ENCODE measurements around the gene COPRS. TPM values are rescaled to one million over a fixed set of nuclear protein-coding genes. Genes with fewer than 3 reads are reported as not detected.

The COPRS gene
- total RNA-seq, 1 experiment from 2014 or later = 52.4 TPM

DNA sequence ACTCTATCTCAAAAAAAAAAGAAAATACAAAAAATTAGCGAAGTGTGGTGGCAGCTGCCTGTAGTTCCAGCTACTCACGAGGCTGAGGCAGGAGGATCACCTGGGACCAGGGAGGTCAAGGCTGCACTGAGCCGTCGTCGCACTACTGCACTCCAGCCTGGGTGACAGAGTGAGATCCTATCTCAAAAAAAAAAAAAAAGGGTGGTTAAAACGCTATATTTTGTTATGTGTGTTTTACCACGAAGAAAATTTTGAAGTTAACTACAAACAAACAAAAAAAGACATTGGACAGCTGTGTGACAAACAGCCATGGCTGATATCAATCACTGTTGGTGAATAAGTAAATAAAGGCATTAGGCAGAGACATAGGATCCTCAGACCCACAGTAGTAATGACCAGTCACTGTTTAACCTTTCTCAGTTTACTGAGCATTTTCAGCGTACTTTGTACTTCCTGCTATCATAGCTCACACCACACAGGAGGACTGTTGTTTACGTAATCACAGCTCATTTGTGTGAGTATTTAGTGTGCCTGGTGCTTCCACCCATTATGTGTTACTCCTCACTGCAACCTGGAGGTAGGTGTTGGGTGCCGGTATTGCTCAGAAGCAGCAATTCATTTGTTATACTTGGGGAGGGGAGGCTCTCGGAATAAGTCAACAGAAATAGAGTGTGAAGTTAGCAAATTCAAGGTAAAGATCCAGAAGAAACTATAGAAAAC is 55.4 kb downstream of the COPRS start:
- H3K9me2 ChIP-seq (ENCODE audit: insufficient read depth) = no peaks in the 10 kb centered on the region
- no peak overlapping the region for H3K4me3 ChIP-seq (replicated peaks in 1 of 2; ENCODE audit: low read depth in 1 of 2, low read length in 2 of 2)
- ChIA-PET POLR2A (no interaction called here), CTCF (no interaction called here), RAD21 (ENCODE audit: low non-redundant PET in 1 of 2, low total read pairs in 2 of 2, uncharacterized antibody in 2 of 2, unreplicated experiment in 2 of 2) (no interaction called here)
- no peak for ATAC-seq
- H3K4me2 ChIP-seq (ENCODE audit: low read length) = no peak overlapping the region
- H3K9ac ChIP-seq (ENCODE audit: low read length) = no peak overlapping the region
- no peaks in the 10 kb centered on the region for H3K36me3 ChIP-seq (ENCODE audit: control insufficient read depth in 1 of 2, insufficient read depth in 2 of 2, low read length in 2 of 2)
- H3K27ac ChIP-seq (ENCODE audit: low read depth, low read length) = no peak overlapping the region
- H4K20me1 ChIP-seq (ENCODE audit: insufficient read depth) = no peaks in the 10 kb centered on the region
- no peaks in the 10 kb centered on the region for H3K9me3 ChIP-seq (ENCODE audit: control insufficient read depth in 1 of 2, insufficient read depth in 1 of 2, low read depth in 1 of 2, low read length in 2 of 2)
- TF ChIP-seq, protein P1, sequence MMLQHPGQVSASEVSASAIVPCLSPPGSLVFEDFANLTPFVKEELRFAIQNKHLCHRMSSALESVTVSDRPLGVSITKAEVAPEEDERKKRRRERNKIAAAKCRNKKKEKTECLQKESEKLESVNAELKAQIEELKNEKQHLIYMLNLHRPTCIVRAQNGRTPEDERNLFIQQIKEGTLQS (IDR thresholded peaks at IDR 0.05) = no peak
- TF ChIP-seq SP1 (IDR thresholded peaks at IDR 0.05; ENCODE audit: low read depth) (no peak), JUND (IDR thresholded peaks at IDR 0.05) (no peak), ELF1 (IDR thresholded peaks at IDR 0.05; ENCODE audit: borderline replicate concordance, low read depth) (no peak), TCF7L2 (IDR thresholded peaks at IDR 0.05; ENCODE audit: borderline replicate concordance, extremely low read depth, insufficient read depth, insufficient read length) (no peak), FOSL1 (IDR thresholded peaks at IDR 0.05; ENCODE audit: low read depth) (no peak), SIN3A (IDR thresholded peaks at IDR 0.05; ENCODE audit: low read depth) (no peak), POLR2A (IDR thresholded peaks at IDR 0.05; ENCODE audit: borderline replicate concordance, extremely low read depth, insufficient read depth, insufficient read length) (no peak), ZFX (IDR thresholded peaks at IDR 0.05) (no peak), RAD21 (IDR thresholded peaks at IDR 0.05; ENCODE audit: low read depth) (no peak), EZH2phosphoT487 (IDR thresholded peaks at IDR 0.05; ENCODE audit: borderline replicate concordance) (no peak), CBX3 (IDR thresholded peaks at IDR 0.05; ENCODE audit: low read depth) (no peak), ZNF274 (IDR thresholded peaks at IDR 0.05; ENCODE audit: low read depth, low read length) (no peak), YY1 (IDR thresholded peaks at IDR 0.05; ENCODE audit: extremely low read depth, insufficient replicate concordance, low read depth, low read length) (no peak), EGR1 (IDR thresholded peaks at IDR 0.05; ENCODE audit: low read depth) (no peak), EZH2 (IDR thresholded peaks at IDR 0.05) (no peak)
- TF ChIP-seq, protein P2, sequence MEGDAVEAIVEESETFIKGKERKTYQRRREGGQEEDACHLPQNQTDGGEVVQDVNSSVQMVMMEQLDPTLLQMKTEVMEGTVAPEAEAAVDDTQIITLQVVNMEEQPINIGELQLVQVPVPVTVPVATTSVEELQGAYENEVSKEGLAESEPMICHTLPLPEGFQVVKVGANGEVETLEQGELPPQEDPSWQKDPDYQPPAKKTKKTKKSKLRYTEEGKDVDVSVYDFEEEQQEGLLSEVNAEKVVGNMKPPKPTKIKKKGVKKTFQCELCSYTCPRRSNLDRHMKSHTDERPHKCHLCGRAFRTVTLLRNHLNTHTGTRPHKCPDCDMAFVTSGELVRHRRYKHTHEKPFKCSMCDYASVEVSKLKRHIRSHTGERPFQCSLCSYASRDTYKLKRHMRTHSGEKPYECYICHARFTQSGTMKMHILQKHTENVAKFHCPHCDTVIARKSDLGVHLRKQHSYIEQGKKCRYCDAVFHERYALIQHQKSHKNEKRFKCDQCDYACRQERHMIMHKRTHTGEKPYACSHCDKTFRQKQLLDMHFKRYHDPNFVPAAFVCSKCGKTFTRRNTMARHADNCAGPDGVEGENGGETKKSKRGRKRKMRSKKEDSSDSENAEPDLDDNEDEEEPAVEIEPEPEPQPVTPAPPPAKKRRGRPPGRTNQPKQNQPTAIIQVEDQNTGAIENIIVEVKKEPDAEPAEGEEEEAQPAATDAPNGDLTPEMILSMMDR (IDR thresholded peaks at IDR 0.05 in 2 of 3, conservative IDR thresholded peaks at IDR 0.05 in 1 of 3; ENCODE audit: borderline replicate concordance in 1 of 3, insufficient read depth in 1 of 3, low read depth in 2 of 3, low read length in 2 of 3) = no peak
- TF ChIP-seq, protein P3, sequence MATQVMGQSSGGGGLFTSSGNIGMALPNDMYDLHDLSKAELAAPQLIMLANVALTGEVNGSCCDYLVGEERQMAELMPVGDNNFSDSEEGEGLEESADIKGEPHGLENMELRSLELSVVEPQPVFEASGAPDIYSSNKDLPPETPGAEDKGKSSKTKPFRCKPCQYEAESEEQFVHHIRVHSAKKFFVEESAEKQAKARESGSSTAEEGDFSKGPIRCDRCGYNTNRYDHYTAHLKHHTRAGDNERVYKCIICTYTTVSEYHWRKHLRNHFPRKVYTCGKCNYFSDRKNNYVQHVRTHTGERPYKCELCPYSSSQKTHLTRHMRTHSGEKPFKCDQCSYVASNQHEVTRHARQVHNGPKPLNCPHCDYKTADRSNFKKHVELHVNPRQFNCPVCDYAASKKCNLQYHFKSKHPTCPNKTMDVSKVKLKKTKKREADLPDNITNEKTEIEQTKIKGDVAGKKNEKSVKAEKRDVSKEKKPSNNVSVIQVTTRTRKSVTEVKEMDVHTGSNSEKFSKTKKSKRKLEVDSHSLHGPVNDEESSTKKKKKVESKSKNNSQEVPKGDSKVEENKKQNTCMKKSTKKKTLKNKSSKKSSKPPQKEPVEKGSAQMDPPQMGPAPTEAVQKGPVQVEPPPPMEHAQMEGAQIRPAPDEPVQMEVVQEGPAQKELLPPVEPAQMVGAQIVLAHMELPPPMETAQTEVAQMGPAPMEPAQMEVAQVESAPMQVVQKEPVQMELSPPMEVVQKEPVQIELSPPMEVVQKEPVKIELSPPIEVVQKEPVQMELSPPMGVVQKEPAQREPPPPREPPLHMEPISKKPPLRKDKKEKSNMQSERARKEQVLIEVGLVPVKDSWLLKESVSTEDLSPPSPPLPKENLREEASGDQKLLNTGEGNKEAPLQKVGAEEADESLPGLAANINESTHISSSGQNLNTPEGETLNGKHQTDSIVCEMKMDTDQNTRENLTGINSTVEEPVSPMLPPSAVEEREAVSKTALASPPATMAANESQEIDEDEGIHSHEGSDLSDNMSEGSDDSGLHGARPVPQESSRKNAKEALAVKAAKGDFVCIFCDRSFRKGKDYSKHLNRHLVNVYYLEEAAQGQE (IDR thresholded peaks at IDR 0.05; ENCODE audit: low read depth) = no peak
- TF ChIP-seq, protein P4, sequence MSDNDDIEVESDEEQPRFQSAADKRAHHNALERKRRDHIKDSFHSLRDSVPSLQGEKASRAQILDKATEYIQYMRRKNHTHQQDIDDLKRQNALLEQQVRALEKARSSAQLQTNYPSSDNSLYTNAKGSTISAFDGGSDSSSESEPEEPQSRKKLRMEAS (IDR thresholded peaks at IDR 0.05) = no peak
- TF ChIP-seq, protein P5, sequence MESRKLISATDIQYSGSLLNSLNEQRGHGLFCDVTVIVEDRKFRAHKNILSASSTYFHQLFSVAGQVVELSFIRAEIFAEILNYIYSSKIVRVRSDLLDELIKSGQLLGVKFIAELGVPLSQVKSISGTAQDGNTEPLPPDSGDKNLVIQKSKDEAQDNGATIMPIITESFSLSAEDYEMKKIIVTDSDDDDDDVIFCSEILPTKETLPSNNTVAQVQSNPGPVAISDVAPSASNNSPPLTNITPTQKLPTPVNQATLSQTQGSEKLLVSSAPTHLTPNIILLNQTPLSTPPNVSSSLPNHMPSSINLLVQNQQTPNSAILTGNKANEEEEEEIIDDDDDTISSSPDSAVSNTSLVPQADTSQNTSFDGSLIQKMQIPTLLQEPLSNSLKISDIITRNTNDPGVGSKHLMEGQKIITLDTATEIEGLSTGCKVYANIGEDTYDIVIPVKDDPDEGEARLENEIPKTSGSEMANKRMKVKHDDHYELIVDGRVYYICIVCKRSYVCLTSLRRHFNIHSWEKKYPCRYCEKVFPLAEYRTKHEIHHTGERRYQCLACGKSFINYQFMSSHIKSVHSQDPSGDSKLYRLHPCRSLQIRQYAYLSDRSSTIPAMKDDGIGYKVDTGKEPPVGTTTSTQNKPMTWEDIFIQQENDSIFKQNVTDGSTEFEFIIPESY (IDR thresholded peaks at IDR 0.05; ENCODE audit: extremely low read depth, insufficient replicate concordance, low read length) = no peak
- H2AFZ ChIP-seq (ENCODE audit: low read depth, low read length, poor library complexity, severe bottlenecking) = peak overlapping the region; percentile 26
- peaks cover 0 to 6% of the 10 kb centered on the region in 2 experiments; a peak in 1 of 4 replicates for H3K4me1 ChIP-seq (ENCODE audit: control insufficient read depth in 1 of 2, insufficient read depth in 2 of 2, low read length in 2 of 2)
- no peak for DNase-seq (ENCODE audit: low read depth, low spot score)
- no peaks in the 10 kb centered on the region for H3K27me3 ChIP-seq (ENCODE audit: insufficient read depth, low read length)
- intact Hi-C loops (cut with micrococcal nuclease) = no loop called here
- no peaks in the 10 kb centered on the region for H3K79me2 ChIP-seq (ENCODE audit: insufficient read depth, low read length)
- BruUV-seq (replicated peaks) = no TSS peak
